HG03280 (cell line): ENCODE measurements around the gene FITM1.

Source experiments
- ATAC-seq: cut with Tn5 transposase; IDR thresholded peaks from one replicate; pipeline ENCODE4 v1.9.1; 2021; ENCODE audit warnings: mild to moderate bottlenecking, moderate library complexity; ENCODE audit not compliant: unreplicated experiment

FITM1 gene

GRCh38 chr14:24181371-24182077 lies 51.1 kb downstream of the FITM1 start:
- no peak for ATAC-seq
